ENCODE measurements around the gene ANXA5. TPM values are rescaled to one million over a fixed set of nuclear protein-coding genes. Genes with fewer than 3 reads are reported as not detected.

Gene ANXA5
- total RNA-seq, 4 donors from 2014 or later, result 313 to 356 (median 325) TPM

DNA sequence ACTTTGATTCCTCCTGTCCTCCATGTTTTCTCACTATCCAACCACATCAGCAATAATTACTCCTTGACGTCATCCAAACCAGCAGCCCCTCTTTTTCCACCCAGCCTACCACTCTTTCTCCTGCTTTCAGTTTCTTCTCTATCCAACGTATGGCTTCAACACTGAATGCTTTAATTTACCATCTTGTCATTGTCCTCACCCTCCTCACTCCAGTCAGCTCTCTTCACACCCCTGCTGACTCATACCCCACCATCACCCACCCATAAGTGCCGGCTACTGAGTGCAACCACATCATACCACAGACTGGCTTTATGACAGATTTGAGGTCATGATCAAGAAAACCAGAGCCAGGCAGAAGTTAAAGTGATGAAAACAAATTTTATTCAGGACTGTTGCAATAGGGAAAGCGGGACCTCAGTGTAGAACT is 9.8 kb upstream of the ANXA5 start:
- DNase-seq, result no peak
- Histone ChIP-seq H3K9me3 (no peaks in the 10 kb centered on the region), H3K27me3 (no peaks in the 10 kb centered on the region), H3K27ac (no peak overlapping the region), H3K4me1 (no peaks in the 10 kb centered on the region), H3K36me3 (no peaks in the 10 kb centered on the region), H3K4me3 (replicated peaks in 1 of 3) (no peak overlapping the region)
- intact Hi-C loops (cut with DNase I), result no loop called here
- WGBS, 2 donors, result 84 to 85% methylated on average over 4 of the region's 4 CpGs
- no peak for TF ChIP-seq POLR2A (IDR thresholded peaks at IDR 0.05)
- TF ChIP-seq, protein P1, sequence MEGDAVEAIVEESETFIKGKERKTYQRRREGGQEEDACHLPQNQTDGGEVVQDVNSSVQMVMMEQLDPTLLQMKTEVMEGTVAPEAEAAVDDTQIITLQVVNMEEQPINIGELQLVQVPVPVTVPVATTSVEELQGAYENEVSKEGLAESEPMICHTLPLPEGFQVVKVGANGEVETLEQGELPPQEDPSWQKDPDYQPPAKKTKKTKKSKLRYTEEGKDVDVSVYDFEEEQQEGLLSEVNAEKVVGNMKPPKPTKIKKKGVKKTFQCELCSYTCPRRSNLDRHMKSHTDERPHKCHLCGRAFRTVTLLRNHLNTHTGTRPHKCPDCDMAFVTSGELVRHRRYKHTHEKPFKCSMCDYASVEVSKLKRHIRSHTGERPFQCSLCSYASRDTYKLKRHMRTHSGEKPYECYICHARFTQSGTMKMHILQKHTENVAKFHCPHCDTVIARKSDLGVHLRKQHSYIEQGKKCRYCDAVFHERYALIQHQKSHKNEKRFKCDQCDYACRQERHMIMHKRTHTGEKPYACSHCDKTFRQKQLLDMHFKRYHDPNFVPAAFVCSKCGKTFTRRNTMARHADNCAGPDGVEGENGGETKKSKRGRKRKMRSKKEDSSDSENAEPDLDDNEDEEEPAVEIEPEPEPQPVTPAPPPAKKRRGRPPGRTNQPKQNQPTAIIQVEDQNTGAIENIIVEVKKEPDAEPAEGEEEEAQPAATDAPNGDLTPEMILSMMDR (IDR thresholded peaks at IDR 0.05), result no peak

DNA sequence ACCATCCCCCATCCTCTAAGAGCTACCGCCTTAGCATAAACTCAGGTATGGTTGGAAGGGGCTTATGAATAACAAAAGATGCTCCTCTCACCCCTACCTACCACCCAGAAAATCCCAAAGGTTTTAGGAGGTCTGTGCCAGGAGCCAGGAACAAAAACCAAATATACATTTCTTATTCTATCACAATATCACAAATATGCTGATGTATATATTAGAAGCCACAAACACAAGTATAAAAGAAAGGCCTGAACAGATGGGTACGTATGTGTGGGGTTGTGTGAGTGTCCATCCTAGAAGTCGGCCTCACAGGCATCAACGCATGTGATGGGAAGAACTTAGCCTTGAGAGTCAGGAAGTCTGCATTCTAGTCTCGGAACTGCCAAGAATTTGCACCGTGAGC is 8.7 kb upstream of the ANXA5 start:
- intact Hi-C loops (cut with DNase I), result no loop called here
- Histone ChIP-seq H3K27ac (no peak overlapping the region), H3K36me3 (no peaks in the 10 kb centered on the region), H3K4me3 (replicated peaks in 1 of 3) (no peak overlapping the region), H3K4me1 (no peaks in the 10 kb centered on the region), H3K27me3 (no peaks in the 10 kb centered on the region), H3K9me3 (no peaks in the 10 kb centered on the region)
- DNase-seq, result no peak
- WGBS, 2 donors, result 90 to 91% methylated on average over 6 of the region's 6 CpGs
- TF ChIP-seq, protein P1 (IDR thresholded peaks at IDR 0.05), result no peak
- no peak for TF ChIP-seq POLR2A (IDR thresholded peaks at IDR 0.05)

DNA sequence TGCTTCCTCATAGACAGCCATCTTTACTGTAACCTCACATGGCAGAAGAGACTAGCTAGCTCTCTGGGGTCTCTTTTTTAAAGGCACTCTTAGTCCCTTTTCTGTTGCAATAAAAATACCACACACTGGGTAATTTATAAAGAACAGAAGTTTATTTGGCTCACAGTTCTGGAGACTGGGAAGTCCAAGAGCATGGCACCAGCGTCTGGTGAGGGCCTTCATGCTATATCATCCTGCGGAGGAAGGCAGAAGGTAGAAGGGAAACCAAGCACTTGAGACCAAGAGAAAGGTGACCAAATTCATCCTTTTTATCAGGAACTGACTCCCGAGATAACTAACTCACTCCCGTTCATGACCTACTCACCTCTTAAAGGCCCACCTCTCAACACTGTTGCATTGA is 5.4 kb upstream of the ANXA5 start:
- Histone ChIP-seq H3K27ac (no peak overlapping the region), H3K4me3 (replicated peaks in 1 of 3) (no peak overlapping the region), H3K4me1 (peaks cover 0 to 5% of the 10 kb centered on the region in 2 donors), H3K27me3 (no peaks in the 10 kb centered on the region), H3K9me3 (no peaks in the 10 kb centered on the region), H3K36me3 (no peaks in the 10 kb centered on the region)
- intact Hi-C loops (cut with DNase I), result no loop called here
- TF ChIP-seq POLR2A (IDR thresholded peaks at IDR 0.05), result no peak
- TF ChIP-seq, protein P1 (IDR thresholded peaks at IDR 0.05), result no peak
- DNase-seq, result no peak
- WGBS, 2 donors, result 93 to 97% methylated on average over 4 of the region's 4 CpGs

DNA sequence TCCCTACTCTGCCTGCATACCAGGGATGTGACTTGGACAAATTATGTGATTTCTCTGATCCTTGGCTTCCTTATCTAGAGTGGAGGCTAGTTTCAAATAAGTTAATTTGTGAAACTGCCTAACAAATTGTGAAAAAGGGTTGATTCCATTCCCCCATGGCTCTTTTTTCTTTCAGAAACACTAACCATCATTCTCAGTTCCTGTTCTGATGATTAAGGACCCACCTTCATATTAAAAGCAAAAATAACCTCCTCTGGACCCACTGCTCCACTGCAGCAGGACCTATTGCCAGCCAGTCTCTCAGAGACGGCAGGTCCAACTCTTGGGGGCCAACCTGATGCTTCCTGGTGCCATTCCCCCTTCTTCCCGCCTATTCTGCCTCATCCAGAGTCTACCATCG is 4.5 kb upstream of the ANXA5 start:
- H3K27me3 ChIP-seq, result no peaks in the 10 kb centered on the region
- no peaks in the 10 kb centered on the region for H3K36me3 ChIP-seq
- intact Hi-C loops (cut with DNase I), result no loop called here
- DNase-seq, result no peak
- no peaks in the 10 kb centered on the region for H3K9me3 ChIP-seq
- peaks cover 0 to 5% of the 10 kb centered on the region in 2 donors for H3K4me1 ChIP-seq
- 91 to 92% methylated on average over 3 of the region's 3 CpGs for WGBS, 2 donors
- no peak overlapping the region for H3K4me3 ChIP-seq (replicated peaks in 1 of 3)
- TF ChIP-seq POLR2A (IDR thresholded peaks at IDR 0.05), result no peak
- TF ChIP-seq, protein P1 (IDR thresholded peaks at IDR 0.05), result no peak
- H3K27ac ChIP-seq, result no peak overlapping the region

GRCh38 chr4:121698236-121698671 is 1.5 kb upstream of the ANXA5 start:
- TF ChIP-seq, protein P1 (IDR thresholded peaks at IDR 0.05), result no peak
- no peak for TF ChIP-seq POLR2A (IDR thresholded peaks at IDR 0.05)
- DNase-seq, result no peak
- no peaks in the 10 kb centered on the region for H3K27me3 ChIP-seq
- no peak overlapping the region for H3K27ac ChIP-seq
- peaks cover 9 to 24% of the 10 kb centered on the region in 2 donors for H3K4me1 ChIP-seq
- no peaks in the 10 kb centered on the region for H3K9me3 ChIP-seq
- WGBS, 2 donors, result 81 to 82% methylated on average over 5 of the region's 5 CpGs
- no peak overlapping the region for H3K4me3 ChIP-seq (replicated peaks in 1 of 3)
- no peaks in the 10 kb centered on the region for H3K36me3 ChIP-seq
- intact Hi-C loops (cut with DNase I), result no loop called here
